SJSA1 (cell line): ENCODE data around the gene CCDC170. TPM values are rescaled to one million over a fixed set of nuclear protein-coding genes. Genes with fewer than 3 reads are reported as not detected.
A peak's percentile ranks its signal among the peaks of the same experiment; 100 is the strongest.

Source experiments
- DNase-seq, 2 experiments: peaks; one replicate each; pipeline ENCODE4 v3.0.0-alpha.2; 2015 to 2020; ENCODE audit warnings: low spot score in 2 of 2, low read depth in 1 of 2
- H3K27ac ChIP-seq: fragments of 250-450 bp; sonication (Bioruptor Pico); 2 replicates; pipeline ENCODE4 v1.5.1; 2020; ENCODE audit warnings: mild to moderate bottlenecking, moderate library complexity
- H3K27me3 ChIP-seq: fragments of 250-450 bp; sonication (Bioruptor Pico); replicated peaks from 2 replicates; pipeline ENCODE4 v1.5.1; 2020; ENCODE audit warnings: mild to moderate bottlenecking, moderate library complexity
- H3K36me3 ChIP-seq: fragments of 250-450 bp; sonication (Bioruptor Pico); 2 replicates; pipeline ENCODE4 v1.5.1; 2020; ENCODE audit warnings: mild to moderate bottlenecking
- H3K4me1 ChIP-seq: fragments of 250-450 bp; sonication (Bioruptor Pico); replicated peaks from 2 replicates; pipeline ENCODE4 v1.6.1; 2021; ENCODE audit warnings: mild to moderate bottlenecking
- H3K4me3 ChIP-seq: fragments of 250-450 bp; sonication (Bioruptor Pico); 2 replicates; pipeline ENCODE4 v1.5.1; 2020; ENCODE audit warnings: mild to moderate bottlenecking
- H3K9me3 ChIP-seq: fragments of 250-450 bp; sonication (Bioruptor Pico); replicated peaks from 2 replicates; pipeline ENCODE4 v1.5.1; 2020; ENCODE audit warnings: mild to moderate bottlenecking
- total RNA-seq: library from RNA; depleted of rRNA; stranded (reverse); fragments of >200 nt; shearing (Covaris generic); gene quantifications from 2 replicates; pipeline ENCODE4 v1.2.3, GENCODE V29; 2014

The CCDC170 gene
- total RNA-seq, 1 experiment from 2014 or later = 0.61 TPM

GRCh38 chr6:151475653-151476523 lies 17.9 kb upstream of the CCDC170 start:
- Histone ChIP-seq H3K36me3 (no peaks in the 10 kb centered on the region), H3K4me1 (0 out of 2 replicates have a peak, but pooled peaks cover 5% of the 10 kb centered on the region), H3K9me3 (no peaks in the 10 kb centered on the region), H3K4me3 (no peak overlapping the region), H3K27me3 (no peaks in the 10 kb centered on the region), H3K27ac (no peak overlapping the region)
- DNase-seq = peak in 1 of 2 experiments; percentile 42

GRCh38 chr6:151477726-151478125 lies 16.1 kb upstream of the CCDC170 start:
- no peak for DNase-seq
- Histone ChIP-seq H3K4me1 (peaks cover 15% of the 10 kb centered on the region), H3K4me3 (no peak overlapping the region), H3K36me3 (no peaks in the 10 kb centered on the region), H3K9me3 (no peaks in the 10 kb centered on the region), H3K27me3 (no peaks in the 10 kb centered on the region), H3K27ac (no peak overlapping the region)

GRCh38 chr6:151478670-151479069 lies 15.1 kb upstream of the CCDC170 start:
- H3K36me3 ChIP-seq = no peaks in the 10 kb centered on the region
- H3K4me3 ChIP-seq = no peak overlapping the region
- no peak overlapping the region for H3K27ac ChIP-seq
- no peak for DNase-seq
- no peaks in the 10 kb centered on the region for H3K9me3 ChIP-seq
- no peaks in the 10 kb centered on the region for H3K27me3 ChIP-seq
- peaks cover 19% of the 10 kb centered on the region for H3K4me1 ChIP-seq

DNA sequence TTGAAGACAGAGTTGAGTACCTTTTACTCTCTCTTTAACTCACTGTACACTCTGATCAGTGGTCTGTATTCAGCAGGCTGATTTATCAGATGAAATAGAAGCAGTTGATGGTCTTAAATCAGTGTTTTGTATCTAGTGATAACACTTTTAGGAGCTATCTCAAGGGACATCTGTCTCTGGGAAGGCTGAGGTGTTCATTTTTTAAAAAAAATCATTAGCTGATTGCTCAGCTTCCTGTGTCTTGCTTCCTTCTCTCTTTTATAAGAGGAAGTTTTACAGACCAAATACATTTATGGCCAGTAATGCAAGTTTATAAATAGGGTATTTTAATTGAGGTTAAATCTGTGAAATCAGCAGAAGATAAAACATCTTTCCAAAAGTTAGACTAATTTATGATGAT lies 12.0 kb upstream of the CCDC170 start:
- Histone ChIP-seq H3K9me3 (no peaks in the 10 kb centered on the region), H3K36me3 (no peaks in the 10 kb centered on the region), H3K4me3 (no peak overlapping the region), H3K27me3 (no peaks in the 10 kb centered on the region), H3K27ac (peak overlapping the region; percentile 72), H3K4me1 (peaks cover 23% of the 10 kb centered on the region)
- no peak for DNase-seq

GRCh38 chr6:151482290-151482689 lies 11.5 kb upstream of the CCDC170 start:
- H3K27me3 ChIP-seq = no peaks in the 10 kb centered on the region
- H3K4me3 ChIP-seq = peak overlapping the region; percentile 10; the same call in 1 of the 2 replicates
- H3K4me1 ChIP-seq = peaks cover 23% of the 10 kb centered on the region
- H3K9me3 ChIP-seq = no peaks in the 10 kb centered on the region
- peak overlapping the region; percentile 72 for H3K27ac ChIP-seq
- peak in 1 of 2 experiments; percentile 52 for DNase-seq
- H3K36me3 ChIP-seq = no peaks in the 10 kb centered on the region

- Histone ChIP-seq H3K4me1 (peaks cover 23% of the 10 kb centered on the region), H3K27ac (no peak overlapping the region), H3K36me3 (no peaks in the 10 kb centered on the region), H3K27me3 (no peaks in the 10 kb centered on the region), H3K9me3 (no peaks in the 10 kb centered on the region), H3K4me3 (no peak overlapping the region)
- DNase-seq = no peak
Measured at GRCh38 chr6:151483994-151484393, 9.8 kb upstream of the CCDC170 start.

- DNase-seq = no peak
- peaks cover 20% of the 10 kb centered on the region for H3K4me1 ChIP-seq
- no peaks in the 10 kb centered on the region for H3K36me3 ChIP-seq
- H3K27ac ChIP-seq = no peak overlapping the region
- no peak overlapping the region for H3K4me3 ChIP-seq
- H3K9me3 ChIP-seq = no peaks in the 10 kb centered on the region
- no peaks in the 10 kb centered on the region for H3K27me3 ChIP-seq
Measured at GRCh38 chr6:151488226-151488625, 5.6 kb upstream of the CCDC170 start.

- no peaks in the 10 kb centered on the region for H3K27me3 ChIP-seq
- no peaks in the 10 kb centered on the region; the same call in 1 of the 2 replicates for H3K36me3 ChIP-seq
- H3K27ac ChIP-seq = 0 out of 2 replicates have a peak overlapping the region, but pooled peaks have one; percentile 9
- peaks cover 33% of the 10 kb centered on the region for H3K4me1 ChIP-seq
- H3K4me3 ChIP-seq = no peak overlapping the region
- peak in 1 of 2 experiments; percentile 37 for DNase-seq
- H3K9me3 ChIP-seq = 0 out of 2 replicates have a peak, but pooled peaks cover 4% of the 10 kb centered on the region
Measured at GRCh38 chr6:151490996-151491395, 2.8 kb upstream of the CCDC170 start.

- no peak for DNase-seq
- Histone ChIP-seq H3K27me3 (no peaks in the 10 kb centered on the region), H3K4me3 (peak overlapping the region; percentile 72), H3K27ac (peak overlapping the region; percentile 83), H3K36me3 (no peaks in the 10 kb centered on the region; the same call in 1 of the 2 replicates), H3K9me3 (0 out of 2 replicates have a peak, but pooled peaks cover 4% of the 10 kb centered on the region), H3K4me1 (peaks cover 33% of the 10 kb centered on the region)
Measured at GRCh38 chr6:151493161-151493803, 535 bp upstream of the CCDC170 start.

GRCh38 chr6:151494235-151494935 lies 568 bp downstream of the CCDC170 start:
- Histone ChIP-seq H3K4me1 (peaks cover 33% of the 10 kb centered on the region), H3K27ac (peak overlapping the region; percentile 83), H3K36me3 (no peaks in the 10 kb centered on the region; the same call in 1 of the 2 replicates), H3K4me3 (peak overlapping the region; percentile 72), H3K27me3 (no peaks in the 10 kb centered on the region), H3K9me3 (0 out of 2 replicates have a peak, but pooled peaks cover 4% of the 10 kb centered on the region)
- peak; percentile 50 to 64 for DNase-seq

DNA sequence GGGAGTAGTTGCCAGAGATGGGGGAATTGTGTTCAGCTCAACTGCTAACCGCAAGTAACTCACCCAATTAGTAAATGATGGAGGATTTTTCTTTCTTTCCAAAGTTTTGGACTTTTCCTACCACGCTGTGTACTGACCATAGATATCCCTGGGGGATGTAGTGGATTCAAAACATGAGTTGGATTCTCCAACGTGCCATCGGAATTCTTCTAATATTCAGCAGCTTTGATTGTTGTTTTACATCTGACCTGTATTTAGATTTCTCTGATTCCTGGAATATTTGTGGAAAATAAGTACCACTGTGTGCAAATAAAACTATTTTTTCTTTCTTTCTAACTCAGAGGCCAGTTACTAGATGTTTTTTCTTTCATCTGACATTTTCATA lies 1.1 kb downstream of the CCDC170 start:
- DNase-seq = no peak
- peak overlapping the region; percentile 83 for H3K27ac ChIP-seq

DNA sequence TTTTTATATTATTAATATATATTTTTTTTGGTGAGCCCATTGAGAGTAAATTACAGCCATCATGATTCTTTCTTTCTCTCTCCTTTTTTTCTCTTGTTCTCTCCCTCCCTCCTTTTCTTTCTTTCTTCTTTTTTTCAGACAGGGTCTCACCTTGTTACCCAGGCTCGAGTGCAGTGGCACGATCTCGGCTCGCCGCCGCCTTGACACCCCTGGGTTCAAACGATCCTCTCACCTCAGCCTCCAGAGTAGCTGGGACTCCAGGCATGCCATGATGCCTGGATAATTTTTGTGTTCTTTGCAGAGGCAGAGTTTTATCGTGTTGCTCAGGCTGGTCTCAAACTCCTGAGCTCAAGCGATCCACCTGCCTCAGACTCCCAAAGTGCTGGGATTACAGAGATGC lies 1.6 kb downstream of the CCDC170 start:
- 0 out of 2 replicates have a peak, but pooled peaks cover 4% of the 10 kb centered on the region for H3K9me3 ChIP-seq
- no peak overlapping the region for H3K27ac ChIP-seq
- no peak overlapping the region for H3K4me3 ChIP-seq
- no peak for DNase-seq
- H3K4me1 ChIP-seq = peaks cover 32% of the 10 kb centered on the region
- H3K36me3 ChIP-seq = no peaks in the 10 kb centered on the region; the same call in 1 of the 2 replicates
- no peaks in the 10 kb centered on the region for H3K27me3 ChIP-seq

More for the DNA sequence above, 1.1 kb downstream of the CCDC170 start:
- H3K27me3 ChIP-seq = no peaks in the 10 kb centered on the region
- 0 out of 2 replicates have a peak, but pooled peaks cover 4% of the 10 kb centered on the region for H3K9me3 ChIP-seq
- peak overlapping the region; percentile 72 for H3K4me3 ChIP-seq
- H3K4me1 ChIP-seq = peaks cover 33% of the 10 kb centered on the region
- H3K36me3 ChIP-seq = no peaks in the 10 kb centered on the region; the same call in 1 of the 2 replicates

DNA sequence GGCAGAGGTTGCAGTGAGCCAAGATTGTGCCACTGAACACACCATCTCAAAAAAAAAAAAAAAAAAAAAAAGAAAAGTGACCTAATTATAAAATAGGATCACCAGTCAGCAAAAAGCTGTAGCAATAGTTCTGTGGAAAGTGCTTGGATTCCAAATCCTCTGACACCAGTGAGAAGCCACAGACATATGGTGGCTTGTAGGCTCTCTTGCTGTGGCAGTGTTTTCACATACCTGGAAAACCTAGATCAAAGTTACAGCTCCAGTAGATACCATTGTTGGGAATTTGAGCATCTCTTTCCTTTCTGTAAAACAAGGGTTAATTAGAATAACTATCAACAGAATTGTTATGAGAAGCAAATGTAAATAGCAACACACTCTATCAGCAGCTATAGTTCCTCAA lies 4.1 kb downstream of the CCDC170 start:
- peaks cover 39% of the 10 kb centered on the region for H3K4me1 ChIP-seq
- no peaks in the 10 kb centered on the region for H3K27me3 ChIP-seq
- H3K9me3 ChIP-seq = 0 out of 2 replicates have a peak, but pooled peaks cover 4% of the 10 kb centered on the region
- no peak for DNase-seq
- H3K4me3 ChIP-seq = no peak overlapping the region
- H3K36me3 ChIP-seq = no peaks in the 10 kb centered on the region; the same call in 1 of the 2 replicates
- no peak overlapping the region for H3K27ac ChIP-seq
